ENCODE measurements around the gene EHBP1.

Gene EHBP1

GRCh38 chr2:63046552-63046951 is 341.0 kb downstream of the EHBP1 start:
- FAIRE-seq (no peak), DNase-seq (ENCODE audit: insufficient read length, low spot score) (no peak)

DNA sequence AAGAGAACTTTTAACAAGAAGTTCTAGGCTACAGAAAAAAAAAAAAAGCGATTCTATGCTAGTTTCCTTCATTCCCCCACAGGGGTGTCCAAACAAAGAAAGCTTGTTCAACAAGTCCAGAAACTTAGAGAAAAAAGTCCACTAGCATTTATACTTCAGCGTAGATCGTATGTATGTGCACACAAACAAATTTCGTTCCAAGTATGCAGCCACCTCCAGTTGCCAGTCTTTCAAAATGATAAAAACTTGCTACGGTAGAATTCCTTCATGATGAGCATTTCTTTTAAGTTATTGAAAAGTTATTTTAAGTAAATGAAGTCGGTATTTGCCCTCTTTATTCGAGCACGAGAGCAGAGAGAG is 341.4 kb downstream of the EHBP1 start:
- DNase-seq (ENCODE audit: insufficient read length, low spot score) (no peak), FAIRE-seq (no peak)
- TF ChIP-seq, protein P1, sequence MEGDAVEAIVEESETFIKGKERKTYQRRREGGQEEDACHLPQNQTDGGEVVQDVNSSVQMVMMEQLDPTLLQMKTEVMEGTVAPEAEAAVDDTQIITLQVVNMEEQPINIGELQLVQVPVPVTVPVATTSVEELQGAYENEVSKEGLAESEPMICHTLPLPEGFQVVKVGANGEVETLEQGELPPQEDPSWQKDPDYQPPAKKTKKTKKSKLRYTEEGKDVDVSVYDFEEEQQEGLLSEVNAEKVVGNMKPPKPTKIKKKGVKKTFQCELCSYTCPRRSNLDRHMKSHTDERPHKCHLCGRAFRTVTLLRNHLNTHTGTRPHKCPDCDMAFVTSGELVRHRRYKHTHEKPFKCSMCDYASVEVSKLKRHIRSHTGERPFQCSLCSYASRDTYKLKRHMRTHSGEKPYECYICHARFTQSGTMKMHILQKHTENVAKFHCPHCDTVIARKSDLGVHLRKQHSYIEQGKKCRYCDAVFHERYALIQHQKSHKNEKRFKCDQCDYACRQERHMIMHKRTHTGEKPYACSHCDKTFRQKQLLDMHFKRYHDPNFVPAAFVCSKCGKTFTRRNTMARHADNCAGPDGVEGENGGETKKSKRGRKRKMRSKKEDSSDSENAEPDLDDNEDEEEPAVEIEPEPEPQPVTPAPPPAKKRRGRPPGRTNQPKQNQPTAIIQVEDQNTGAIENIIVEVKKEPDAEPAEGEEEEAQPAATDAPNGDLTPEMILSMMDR (IDR thresholded peaks at IDR 0.05; ENCODE audit: insufficient read depth, missing control alignments) = no peak

More at GRCh38 chr2:63046552-63046951, 341.0 kb downstream of the EHBP1 start:
- TF ChIP-seq, protein P1 (IDR thresholded peaks at IDR 0.05; ENCODE audit: insufficient read depth, missing control alignments) = no peak

DNA sequence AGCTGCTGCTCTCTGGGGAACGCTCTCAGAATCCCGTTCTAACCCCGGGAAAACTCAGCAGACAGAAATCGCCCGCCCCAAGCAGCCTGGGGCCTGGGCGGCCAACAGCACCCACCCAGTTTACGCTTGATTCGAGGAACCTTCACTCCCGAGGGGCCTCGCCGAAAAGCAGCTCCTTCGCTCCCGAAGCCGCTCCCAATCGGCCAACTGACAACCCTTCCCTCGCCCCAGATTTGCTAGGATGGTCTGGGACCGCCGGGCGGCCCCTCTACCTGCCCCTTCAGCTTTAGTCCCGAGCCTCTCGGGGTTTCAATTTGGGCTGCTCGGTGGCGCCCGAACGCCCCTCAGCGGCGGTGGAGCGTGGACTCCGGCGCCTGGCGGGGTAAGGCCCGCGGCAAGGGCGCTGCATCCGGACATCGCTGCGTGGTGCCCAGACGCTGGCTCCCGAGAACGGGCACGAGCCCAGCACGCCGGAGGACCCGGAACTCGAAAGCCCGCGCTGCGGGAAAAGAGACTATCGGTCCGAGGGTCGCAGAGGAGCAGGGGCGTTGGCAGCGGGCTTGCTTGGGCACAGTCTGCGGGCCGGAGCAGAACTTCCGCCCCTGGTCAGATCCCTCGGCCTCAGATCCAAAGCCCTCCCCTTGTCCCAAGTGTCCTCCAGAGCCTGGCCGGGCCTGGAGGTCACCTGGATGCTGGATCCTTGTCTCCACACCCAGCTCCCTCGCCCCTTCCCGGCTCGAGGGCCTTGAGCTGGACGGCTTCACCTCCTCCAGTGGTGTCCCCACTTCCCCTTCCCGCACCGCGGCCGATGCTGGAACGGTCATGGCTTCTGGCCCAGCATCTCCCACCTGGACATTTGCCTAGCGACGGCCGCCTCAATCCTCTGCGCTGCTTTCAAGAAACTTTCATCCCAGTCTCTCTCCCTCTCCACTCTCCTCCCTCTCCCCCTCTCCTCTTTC is 342.1 kb downstream of the EHBP1 start:
- TF ChIP-seq, protein P1 (IDR thresholded peaks at IDR 0.05; ENCODE audit: insufficient read depth, missing control alignments) = peak; percentile 37
- no peak for FAIRE-seq
- no peak for DNase-seq (ENCODE audit: insufficient read length, low spot score)

DNA sequence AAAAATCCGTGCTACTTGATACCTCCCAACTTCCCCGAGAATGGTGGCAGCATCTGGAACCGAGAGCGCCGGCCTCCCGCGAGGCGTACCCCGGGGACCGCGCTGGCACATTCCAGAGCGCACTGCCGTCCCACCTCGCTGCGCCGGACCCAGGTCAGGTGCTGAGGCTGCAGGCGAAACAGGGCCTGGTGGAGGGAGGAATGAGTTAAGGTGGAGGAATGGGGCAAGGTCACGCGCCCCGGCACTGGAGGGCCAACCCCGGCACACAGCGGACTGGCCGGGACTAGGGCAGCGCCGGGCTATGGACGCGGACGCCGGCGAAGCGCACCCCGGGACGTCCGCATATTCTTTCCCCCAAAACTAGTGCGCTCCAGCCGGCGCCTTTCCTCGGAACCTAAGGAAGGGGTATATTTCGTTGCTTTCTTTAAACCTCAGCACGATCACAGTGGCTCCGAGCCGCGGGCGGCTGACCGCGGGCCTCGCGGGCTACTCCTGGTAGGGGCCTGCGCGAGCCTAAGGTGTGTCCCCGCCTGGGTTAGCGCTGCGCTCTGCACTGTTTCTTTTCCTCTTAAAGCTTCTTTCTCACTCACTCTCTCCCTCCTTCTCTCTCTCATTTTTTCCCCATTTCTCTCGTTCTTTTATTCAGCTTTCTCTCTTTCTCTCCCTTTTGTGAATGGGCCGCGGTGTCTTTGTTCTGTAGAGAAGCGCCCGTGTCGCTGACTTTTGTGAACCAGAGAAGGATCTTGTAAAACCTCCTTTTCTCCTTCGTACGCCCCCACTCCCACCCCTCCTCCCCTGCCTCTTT is 343.1 kb downstream of the EHBP1 start:
- DNase-seq (ENCODE audit: insufficient read length, low spot score) (no peak), FAIRE-seq (no peak)
- TF ChIP-seq, protein P1 (IDR thresholded peaks at IDR 0.05; ENCODE audit: insufficient read depth, missing control alignments) = no peak

DNA sequence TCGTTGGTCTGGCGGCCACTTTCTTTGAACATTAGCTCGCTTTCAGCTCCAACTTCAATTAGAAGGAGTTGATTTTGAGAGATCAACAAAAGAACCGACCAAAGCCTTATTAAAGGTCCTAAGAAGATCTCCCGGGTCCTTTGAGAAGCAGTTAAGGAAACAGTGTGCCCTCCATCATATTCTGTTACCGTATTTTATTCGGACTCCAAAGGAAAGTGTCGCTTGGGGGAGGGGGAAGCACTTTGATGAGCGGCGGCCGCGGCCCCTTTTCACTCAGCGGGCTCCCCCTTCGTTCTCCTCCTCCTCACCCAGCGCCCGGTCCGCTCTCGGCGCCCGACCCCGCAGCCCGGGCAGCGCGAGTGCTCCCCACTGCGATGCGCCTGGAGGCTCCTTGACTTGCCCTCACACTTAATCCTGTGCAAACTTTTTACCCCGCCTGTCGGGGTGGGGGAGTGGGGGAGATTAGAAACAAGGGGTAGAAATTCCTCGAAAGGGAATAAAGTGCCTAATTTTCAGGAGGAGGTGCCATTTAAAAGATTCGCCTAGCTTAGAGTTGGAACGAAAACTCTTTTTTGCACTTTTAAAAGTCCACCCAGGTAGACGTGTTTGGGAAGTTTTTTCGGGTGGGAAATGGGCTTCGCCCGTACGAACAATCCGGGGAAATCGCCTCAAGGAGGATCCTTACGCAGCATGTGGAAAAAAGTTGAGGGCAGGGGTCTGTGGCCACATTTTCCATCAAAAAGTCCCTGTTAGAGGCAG is 343.9 kb downstream of the EHBP1 start:
- TF ChIP-seq, protein P1 (IDR thresholded peaks at IDR 0.05; ENCODE audit: insufficient read depth, missing control alignments) = no peak
- FAIRE-seq = no peak
- DNase-seq (ENCODE audit: insufficient read length, low spot score) = no peak

DNA sequence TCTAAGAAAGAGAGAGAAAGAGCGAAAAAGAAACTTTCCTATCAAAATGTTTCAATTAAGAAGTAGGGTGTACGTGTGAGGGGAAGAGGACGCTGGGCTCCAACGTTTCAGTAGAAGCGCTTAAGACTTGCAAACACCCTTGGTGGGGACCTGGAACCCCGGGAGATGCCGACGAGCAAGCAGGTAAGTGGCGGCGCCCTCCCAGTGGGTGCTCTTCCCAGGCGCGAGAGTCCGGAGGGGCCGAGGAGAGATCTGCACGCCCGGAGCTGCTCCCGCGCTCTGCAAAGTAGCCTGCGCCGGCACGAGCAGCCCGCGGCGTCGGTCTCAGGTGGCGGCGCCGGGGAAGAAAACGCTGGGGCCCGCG is 344.4 kb downstream of the EHBP1 start:
- TF ChIP-seq, protein P1 (IDR thresholded peaks at IDR 0.05; ENCODE audit: insufficient read depth, missing control alignments) = no peak
- FAIRE-seq (no peak), DNase-seq (ENCODE audit: insufficient read length, low spot score) (no peak)
